ENCODE measurements around the gene TRMT2A.

The TRMT2A gene

GRCh38 chr22:20092477-20092854 lies 24.6 kb downstream of the TRMT2A start:
- H3K4me3 ChIP-seq (ENCODE audit: insufficient read depth in 1 of 2, low read depth in 1 of 2, low read length in 2 of 2): no peak overlapping the region
- no peak overlapping the region for H3K4me2 ChIP-seq (ENCODE audit: low read length, poor library complexity, severe bottlenecking)
- DNase-seq: no peak
- H2BK120ac ChIP-seq (ENCODE audit: low read depth, low read length): no peak overlapping the region
- no peak overlapping the region for H2BK12ac ChIP-seq (ENCODE audit: low read length in 2 of 2)
- H2BK5ac ChIP-seq (ENCODE audit: low read depth, low read length, poor library complexity, severe bottlenecking): no peak overlapping the region
- no peak overlapping the region for H2AFZ ChIP-seq (ENCODE audit: low read depth, low read length)
- 96% methylated on average over 11 of the region's 11 CpGs for WGBS
- H3K27me3 ChIP-seq (ENCODE audit: control insufficient read depth in 1 of 2, insufficient read depth in 1 of 2, low read length in 2 of 2): no peaks in the 10 kb centered on the region
- no peak overlapping the region for H3K23ac ChIP-seq (ENCODE audit: low read length in 2 of 2)
- no peak overlapping the region for H2AK5ac ChIP-seq (ENCODE audit: low read length, severe bottlenecking)
- no peak overlapping the region for H3K18ac ChIP-seq (ENCODE audit: low read depth in 1 of 2, low read length in 2 of 2)
- peaks cover 56% of the 10 kb centered on the region for H3K79me1 ChIP-seq (replicated peaks; ENCODE audit: low read length, poor library complexity, severe bottlenecking)
- no peak overlapping the region for H4K8ac ChIP-seq (ENCODE audit: low read length)
- H3K9me3 ChIP-seq (ENCODE audit: control insufficient read depth, low read length): peaks cover 6% of the 10 kb centered on the region
- no peak overlapping the region for H3K9ac ChIP-seq (ENCODE audit: low read length)
- H3K27ac ChIP-seq (ENCODE audit: low read length, poor library complexity, severe bottlenecking): no peak overlapping the region
- H3K14ac ChIP-seq (ENCODE audit: low read length in 2 of 2): no peak overlapping the region
- H3K4ac ChIP-seq (ENCODE audit: low read depth in 1 of 2, low read length in 2 of 2): no peak overlapping the region
- H2BK15ac ChIP-seq (ENCODE audit: low read depth, poor library complexity, severe bottlenecking): no peak overlapping the region
- H3K4me1 ChIP-seq (ENCODE audit: control insufficient read depth, insufficient read depth, low read depth, low read length): peaks cover 4% of the 10 kb centered on the region
- no peak overlapping the region for H4K91ac ChIP-seq (ENCODE audit: low read length)
- H3K36me3 ChIP-seq (ENCODE audit: control insufficient read depth in 1 of 2, insufficient read depth in 2 of 2, low read depth in 1 of 2, low read length in 2 of 2): peaks cover 81 to 98% of the 10 kb centered on the region in 2 experiments

GRCh38 chr22:20091690-20092476 lies 25.1 kb downstream of the TRMT2A start:
- Histone ChIP-seq H3K4me1 (ENCODE audit: control insufficient read depth, insufficient read depth, low read depth, low read length) (peaks cover 4% of the 10 kb centered on the region), H2BK15ac (ENCODE audit: low read depth, poor library complexity, severe bottlenecking) (no peak overlapping the region), H3K14ac (ENCODE audit: low read length in 2 of 2) (no peak overlapping the region), H2BK12ac (ENCODE audit: low read length in 2 of 2) (no peak overlapping the region), H2BK5ac (ENCODE audit: low read depth, low read length, poor library complexity, severe bottlenecking) (no peak overlapping the region), H3K18ac (ENCODE audit: low read depth in 1 of 2, low read length in 2 of 2) (no peak overlapping the region), H3K79me1 (replicated peaks; ENCODE audit: low read length, poor library complexity, severe bottlenecking) (peaks cover 62% of the 10 kb centered on the region), H2AFZ (ENCODE audit: low read depth, low read length) (no peak overlapping the region), H2BK120ac (ENCODE audit: low read depth, low read length) (no peak overlapping the region), H3K9ac (ENCODE audit: low read length) (no peak overlapping the region), H3K4ac (ENCODE audit: low read depth in 1 of 2, low read length in 2 of 2) (no peak overlapping the region), H4K8ac (ENCODE audit: low read length) (no peak overlapping the region), H3K4me3 (ENCODE audit: insufficient read depth in 1 of 2, low read depth in 1 of 2, low read length in 2 of 2) (no peak overlapping the region), H3K27me3 (ENCODE audit: control insufficient read depth in 1 of 2, insufficient read depth in 1 of 2, low read length in 2 of 2) (no peaks in the 10 kb centered on the region), H3K23ac (ENCODE audit: low read length in 2 of 2) (no peak overlapping the region), H4K91ac (ENCODE audit: low read length) (no peak overlapping the region), H3K9me3 (ENCODE audit: control insufficient read depth, low read length) (peaks cover 6% of the 10 kb centered on the region), H3K4me2 (ENCODE audit: low read length, poor library complexity, severe bottlenecking) (no peak overlapping the region), H3K36me3 (ENCODE audit: control insufficient read depth in 1 of 2, insufficient read depth in 2 of 2, low read depth in 1 of 2, low read length in 2 of 2) (peaks cover 87 to 98% of the 10 kb centered on the region in 2 experiments), H2AK5ac (ENCODE audit: low read length, severe bottlenecking) (no peak overlapping the region), H3K27ac (ENCODE audit: low read length, poor library complexity, severe bottlenecking) (no peak overlapping the region)
- no peak for DNase-seq
- 95% methylated on average over 16 of the region's 16 CpGs for WGBS

GRCh38 chr22:20090730-20091240 lies 26.2 kb downstream of the TRMT2A start:
- no peak overlapping the region for H4K91ac ChIP-seq (ENCODE audit: low read length)
- H2BK120ac ChIP-seq (ENCODE audit: low read depth, low read length): no peak overlapping the region
- H3K4me1 ChIP-seq (ENCODE audit: control insufficient read depth, insufficient read depth, low read depth, low read length): peaks cover 4% of the 10 kb centered on the region
- peaks cover 60% of the 10 kb centered on the region for H3K79me1 ChIP-seq (replicated peaks; ENCODE audit: low read length, poor library complexity, severe bottlenecking)
- H3K14ac ChIP-seq (ENCODE audit: low read length in 2 of 2): no peak overlapping the region
- H3K27me3 ChIP-seq (ENCODE audit: control insufficient read depth in 1 of 2, insufficient read depth in 1 of 2, low read length in 2 of 2): no peaks in the 10 kb centered on the region
- no peak overlapping the region for H3K27ac ChIP-seq (ENCODE audit: low read length, poor library complexity, severe bottlenecking)
- H2BK5ac ChIP-seq (ENCODE audit: low read depth, low read length, poor library complexity, severe bottlenecking): no peak overlapping the region
- no peak overlapping the region for H4K8ac ChIP-seq (ENCODE audit: low read length)
- no peak overlapping the region for H2BK12ac ChIP-seq (ENCODE audit: low read length in 2 of 2)
- H3K36me3 ChIP-seq (ENCODE audit: control insufficient read depth in 1 of 2, insufficient read depth in 2 of 2, low read depth in 1 of 2, low read length in 2 of 2): peaks cover 94 to 98% of the 10 kb centered on the region in 2 experiments
- no peak overlapping the region for H3K9ac ChIP-seq (ENCODE audit: low read length)
- H3K4me3 ChIP-seq (ENCODE audit: insufficient read depth in 1 of 2, low read depth in 1 of 2, low read length in 2 of 2): no peak overlapping the region
- no peak overlapping the region for H3K4me2 ChIP-seq (ENCODE audit: low read length, poor library complexity, severe bottlenecking)
- H2AFZ ChIP-seq (ENCODE audit: low read depth, low read length): no peak overlapping the region
- no peak overlapping the region for H2BK15ac ChIP-seq (ENCODE audit: low read depth, poor library complexity, severe bottlenecking)
- H3K18ac ChIP-seq (ENCODE audit: low read depth in 1 of 2, low read length in 2 of 2): no peak overlapping the region
- WGBS: 99% methylated on average over 4 of the region's 9 CpGs
- DNase-seq: no peak
- H3K4ac ChIP-seq (ENCODE audit: low read depth in 1 of 2, low read length in 2 of 2): no peak overlapping the region
- H3K23ac ChIP-seq (ENCODE audit: low read length in 2 of 2): no peak overlapping the region
- no peaks in the 10 kb centered on the region for H3K9me3 ChIP-seq (ENCODE audit: control insufficient read depth, low read length)
- H2AK5ac ChIP-seq (ENCODE audit: low read length, severe bottlenecking): no peak overlapping the region

GRCh38 chr22:20089977-20090729 lies 26.9 kb downstream of the TRMT2A start:
- Histone ChIP-seq H3K27ac (ENCODE audit: low read length, poor library complexity, severe bottlenecking) (no peak overlapping the region), H3K4me3 (ENCODE audit: insufficient read depth in 1 of 2, low read depth in 1 of 2, low read length in 2 of 2) (no peak overlapping the region), H2AK5ac (ENCODE audit: low read length, severe bottlenecking) (no peak overlapping the region), H3K79me1 (replicated peaks; ENCODE audit: low read length, poor library complexity, severe bottlenecking) (peaks cover 60% of the 10 kb centered on the region), H3K18ac (ENCODE audit: low read depth in 1 of 2, low read length in 2 of 2) (no peak overlapping the region), H2BK15ac (ENCODE audit: low read depth, poor library complexity, severe bottlenecking) (no peak overlapping the region), H2BK5ac (ENCODE audit: low read depth, low read length, poor library complexity, severe bottlenecking) (no peak overlapping the region), H3K27me3 (ENCODE audit: control insufficient read depth in 1 of 2, insufficient read depth in 1 of 2, low read length in 2 of 2) (no peaks in the 10 kb centered on the region), H2AFZ (ENCODE audit: low read depth, low read length) (no peak overlapping the region), H3K4me1 (ENCODE audit: control insufficient read depth, insufficient read depth, low read depth, low read length) (peaks cover 4% of the 10 kb centered on the region), H3K36me3 (ENCODE audit: control insufficient read depth in 1 of 2, insufficient read depth in 2 of 2, low read depth in 1 of 2, low read length in 2 of 2) (peaks cover 91 to 94% of the 10 kb centered on the region in 2 experiments), H4K8ac (ENCODE audit: low read length) (no peak overlapping the region), H3K9me3 (ENCODE audit: control insufficient read depth, low read length) (no peaks in the 10 kb centered on the region), H2BK12ac (ENCODE audit: low read length in 2 of 2) (no peak overlapping the region), H4K91ac (ENCODE audit: low read length) (no peak overlapping the region), H3K4ac (ENCODE audit: low read depth in 1 of 2, low read length in 2 of 2) (no peak overlapping the region), H2BK120ac (ENCODE audit: low read depth, low read length) (no peak overlapping the region), H3K4me2 (ENCODE audit: low read length, poor library complexity, severe bottlenecking) (no peak overlapping the region), H3K9ac (ENCODE audit: low read length) (peak overlapping the region; percentile 14), H3K23ac (ENCODE audit: low read length in 2 of 2) (no peak overlapping the region), H3K14ac (ENCODE audit: low read length in 2 of 2) (no peak overlapping the region)
- DNase-seq: peak; percentile 26
- 96% methylated on average over 11 of the region's 11 CpGs for WGBS

Data from mesenchymal stem cell (in vitro differentiated cells and primary cell).